Activated T-helper 9 cell treated with anti-CD3 and anti-CD28 coated beads, Interleukin-2, amount 50 U/mL, for 16 hours (primary cell): ENCODE data around the gene STX18.
"Not testable (repeated sequence)": the region's sequence is repeated elsewhere in the genome, so short reads cannot be mapped to it uniquely, and the experiment has no call there.

Experiments
- DNase-seq: peaks from one replicate; pipeline ENCODE4 v3.0.0-alpha.2; 2020; ENCODE audit warnings: low read depth

The STX18 gene

DNA sequence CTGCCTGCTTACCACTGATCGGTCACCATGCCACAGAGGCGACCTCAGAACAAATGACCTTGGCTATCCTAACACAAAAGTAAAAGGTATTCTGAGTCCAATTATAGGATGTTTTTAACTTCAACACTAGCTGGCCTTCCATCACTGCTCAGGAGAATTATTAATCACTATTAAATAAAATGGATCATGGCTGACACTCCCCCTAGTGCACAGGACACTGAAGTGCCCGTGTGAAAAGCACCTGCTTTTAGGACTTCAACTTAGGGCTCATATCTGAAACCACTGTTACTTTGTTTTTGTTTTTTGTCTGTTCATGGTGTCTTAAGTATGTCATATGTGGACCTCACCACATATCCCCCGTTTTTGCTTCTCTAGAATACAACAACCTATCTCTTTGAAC, 33.9 kb downstream of the STX18 start:
- no peak for DNase-seq

- DNase-seq = no peak
Observed at GRCh38 chr4:4507403-4507802, 34.4 kb downstream of the STX18 start.

DNA sequence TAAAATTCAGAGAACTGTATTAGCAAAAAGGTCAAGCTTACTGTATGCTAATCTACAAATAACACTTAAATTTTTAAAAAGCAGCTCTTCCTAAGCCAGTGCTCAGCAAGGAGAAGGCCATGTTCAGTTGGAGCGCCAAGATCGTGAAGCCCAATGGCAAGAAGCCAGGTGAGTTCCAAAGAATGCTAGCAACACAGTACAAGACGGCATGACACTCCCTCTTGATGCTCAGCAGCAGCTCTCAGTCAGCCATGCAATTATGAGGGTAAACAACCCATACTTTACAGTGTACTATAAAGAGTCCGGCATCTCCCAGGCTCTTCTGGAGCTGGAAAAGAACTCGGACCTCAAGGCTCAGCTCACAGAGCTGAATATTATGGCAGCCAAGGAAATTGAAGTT, 34.9 kb downstream of the STX18 start:
- DNase-seq = no peak

DNA sequence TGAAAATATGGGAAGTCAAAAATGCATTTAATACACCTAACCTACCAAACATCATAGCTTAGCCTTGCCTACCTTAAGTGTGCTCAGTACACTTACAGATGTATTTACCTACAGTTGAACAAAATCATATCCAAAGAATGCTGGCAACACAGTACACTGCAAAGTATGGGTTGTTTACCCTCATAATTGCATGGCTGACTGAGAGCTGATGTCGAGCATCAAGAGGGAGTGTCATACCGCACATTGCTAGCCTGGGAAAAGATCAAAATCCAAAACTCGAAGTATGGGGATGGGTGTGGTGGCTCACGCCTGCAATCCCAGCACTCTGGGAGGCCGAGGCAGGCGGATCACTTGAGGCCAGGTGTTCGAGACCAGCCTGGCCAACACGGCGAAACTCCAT, 36.6 kb downstream of the STX18 start:
- DNase-seq = not testable (repeated sequence)

- DNase-seq = no peak
Observed at GRCh38 chr4:4504783-4505182, 37.1 kb downstream of the STX18 start.

GRCh38 chr4:4502694-4503311, 39.0 kb downstream of the STX18 start:
- peak; percentile 3 for DNase-seq

- DNase-seq = no peak
Observed at GRCh38 chr4:4501679-4502078, 40.2 kb downstream of the STX18 start.

- DNase-seq = no peak
Observed at GRCh38 chr4:4499438-4500123, 42.3 kb downstream of the STX18 start.

GRCh38 chr4:4496592-4497372, 45.1 kb downstream of the STX18 start:
- no peak for DNase-seq

DNA sequence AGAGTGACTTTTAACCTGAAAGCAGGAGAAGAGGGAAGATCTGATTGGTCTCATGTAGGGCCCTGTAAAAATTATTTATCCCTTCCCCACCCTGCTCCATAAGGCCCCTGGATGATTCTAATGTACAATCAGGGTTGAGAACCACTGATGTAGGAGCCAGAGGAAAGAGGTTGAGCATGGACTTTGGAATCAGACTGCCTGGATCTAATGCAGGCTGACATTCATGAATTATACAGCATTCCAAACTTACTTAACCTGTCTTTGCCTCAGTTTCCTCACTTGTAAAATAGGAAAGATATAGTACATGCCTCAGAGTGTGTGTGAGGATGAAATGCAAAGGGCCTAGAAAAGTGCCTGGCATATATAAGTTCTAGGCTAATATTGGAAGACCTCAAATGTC, 47.0 kb downstream of the STX18 start:
- no peak for DNase-seq

DNA sequence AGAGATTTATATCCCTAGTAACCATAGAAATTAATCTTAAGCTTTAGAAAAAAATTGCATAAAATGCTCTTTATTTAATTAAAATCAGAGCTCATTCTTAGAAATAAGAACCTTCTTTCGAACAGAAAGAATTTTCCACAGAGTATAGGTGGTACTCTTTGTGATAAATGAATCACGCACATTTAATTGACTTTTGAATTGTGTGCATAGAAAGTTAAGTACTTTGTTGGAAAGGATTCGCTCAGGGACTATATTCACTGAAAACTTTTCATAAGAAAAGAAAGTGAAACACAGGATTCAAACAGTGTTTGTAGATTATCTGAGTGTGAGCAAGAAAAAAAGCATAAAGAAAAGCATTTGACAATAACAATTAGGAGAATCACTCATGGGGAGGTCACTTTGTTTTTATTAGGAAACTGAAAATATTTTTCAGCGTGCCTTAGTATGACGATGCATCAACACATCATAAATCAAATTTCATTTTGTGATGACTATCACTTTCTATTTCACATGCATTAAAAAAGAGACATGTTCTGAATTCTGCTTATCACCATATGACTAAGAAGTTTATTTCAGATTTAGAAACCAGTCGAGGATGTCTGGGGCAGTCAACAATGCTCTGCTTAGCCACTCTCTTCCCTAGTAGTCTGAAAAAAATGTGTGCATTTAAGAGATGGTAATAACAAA, 49.5 kb downstream of the STX18 start:
- DNase-seq = no peak

GRCh38 chr4:4491396-4491893, 50.4 kb downstream of the STX18 start:
- DNase-seq = no peak

- DNase-seq = no peak
Observed at GRCh38 chr4:4490816-4491215, 51.0 kb downstream of the STX18 start.

GRCh38 chr4:4490041-4490440, 51.8 kb downstream of the STX18 start:
- no peak for DNase-seq

- DNase-seq = peak; percentile 53
Observed at GRCh38 chr4:4488405-4489404, 53.1 kb downstream of the STX18 start.

DNA sequence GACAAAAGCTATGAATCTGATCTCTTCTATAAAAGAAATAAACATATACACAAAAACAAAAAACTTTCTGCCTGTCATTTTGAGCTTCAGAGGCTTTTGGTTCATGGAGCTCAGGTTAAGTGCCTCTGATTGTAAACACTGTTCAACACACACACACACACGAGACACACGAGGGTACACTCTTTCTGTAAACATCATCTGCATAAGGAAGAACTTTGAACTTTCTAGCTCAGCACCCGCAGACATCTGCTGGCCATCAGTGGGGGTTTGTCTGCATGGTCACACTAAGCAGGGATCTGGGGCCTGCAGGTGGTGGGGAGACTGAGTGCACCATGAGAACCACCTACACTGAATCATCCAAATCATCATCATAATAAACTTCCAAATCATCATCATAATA, 54.9 kb downstream of the STX18 start:
- DNase-seq = no peak

- no peak for DNase-seq
Observed at GRCh38 chr4:4485806-4486205, 56.0 kb downstream of the STX18 start.

- DNase-seq = no peak
Observed at GRCh38 chr4:4481399-4481994, 60.4 kb downstream of the STX18 start.

DNA sequence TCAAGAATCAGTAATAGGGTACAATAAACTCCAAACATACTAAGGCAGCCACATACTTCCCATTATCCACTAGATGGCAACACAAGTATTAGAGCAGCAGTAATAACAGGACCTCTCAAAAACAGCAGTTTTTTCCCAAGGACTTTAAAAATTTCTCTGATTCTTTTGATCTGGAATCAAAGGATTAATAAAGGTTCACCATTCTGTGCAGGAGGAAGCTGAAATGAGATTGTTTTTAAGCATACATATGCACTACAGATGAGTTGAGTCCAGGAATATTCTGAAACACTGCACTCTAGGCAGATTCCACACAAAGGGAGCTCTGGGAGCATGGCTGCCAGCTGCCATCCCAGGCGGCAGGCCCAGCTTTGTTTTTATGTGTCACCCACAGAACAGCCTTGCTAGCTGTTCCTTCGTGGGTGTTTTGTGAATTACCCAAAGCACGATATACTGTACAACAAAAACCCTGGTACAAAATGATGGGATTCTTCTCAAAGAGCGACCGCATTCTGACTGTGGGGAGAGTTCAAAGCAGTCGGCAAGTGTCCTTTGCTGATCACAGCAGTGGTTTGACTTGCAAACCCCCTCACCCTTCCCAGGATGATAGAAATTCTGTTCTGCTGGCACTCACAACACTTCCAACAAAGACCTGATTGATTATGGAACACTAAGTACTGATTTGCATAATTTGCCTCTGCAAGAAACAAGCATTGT, 61.0 kb downstream of the STX18 start:
- no peak for DNase-seq

DNA sequence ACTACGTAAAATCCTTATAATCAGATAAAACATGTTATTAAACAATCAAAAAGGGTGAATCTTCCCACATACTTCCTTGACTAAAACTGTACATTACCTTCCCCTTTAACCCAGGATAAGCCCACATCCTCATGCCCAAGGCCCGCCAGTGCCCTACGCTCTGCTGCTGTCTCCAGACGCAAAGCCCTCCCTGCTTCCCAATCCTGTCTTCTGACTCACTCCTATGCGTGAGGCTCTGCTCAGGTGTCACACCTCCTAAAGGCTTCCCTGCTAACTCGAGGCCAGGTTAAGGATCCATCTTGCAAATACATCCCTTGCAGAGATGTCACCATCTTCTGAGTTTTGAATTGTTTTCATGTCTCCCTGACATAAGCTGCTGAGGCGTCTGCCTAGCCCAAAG, 61.6 kb downstream of the STX18 start:
- DNase-seq = no peak
